Testis (tissue), 2 donors: ENCODE measurements around the gene SHC4.
A peak's percentile ranks its signal among the peaks of the same experiment; 100 is the strongest.

ENCODE experiments used
- CTCF ChIP-seq, 3 experiments: fragments of 450-650 bp in 2 of 3; fragments of 200-600 bp in 1 of 3; sonication (generic) in 1 of 3; IDR thresholded peaks; one replicate each; pipeline ENCODE4 v1.5.1; 2016 to 2019; ENCODE audit warnings: antibody characterized with exemption in 3 of 3, mild to moderate bottlenecking in 2 of 3, moderate library complexity in 1 of 3
- POLR2A ChIP-seq: fragments of 450-650 bp; IDR thresholded peaks from one replicate; pipeline ENCODE4 v1.6.1; 2017; ENCODE audit warnings: antibody characterized with exemption, mild to moderate bottlenecking, moderate library complexity

GRCh38 chr15:48810414-48811324 lies 153.1 kb downstream of the SHC4 start, which contains the start of gene CEP152:
- TF ChIP-seq POLR2A: no peak
- TF ChIP-seq CTCF (IDR thresholded peaks at IDR 0.05): peak in 1 of 3 experiments; percentile 15
